Activated CD4-positive, alpha-beta T cell treated with anti-CD3 and anti-CD28 coated beads for 1 hour (primary cell): Measurements from ENCODE around the gene UPK1B.
"Not testable (repeated sequence)": the region's sequence is repeated elsewhere in the genome, so short reads cannot be mapped to it uniquely, and the experiment has no call there.

Experiments used
- DNase-seq: peaks from one replicate; pipeline ENCODE4 v3.0.0-alpha.2; 2020

UPK1B gene

GRCh38 chr3:119227070-119227850 lies 53.9 kb downstream of the UPK1B start:
- DNase-seq = no peak

- no peak for DNase-seq
Observed at GRCh38 chr3:119228373-119229145, 55.2 kb downstream of the UPK1B start.

GRCh38 chr3:119229190-119229589 lies 55.8 kb downstream of the UPK1B start:
- DNase-seq = no peak

DNA sequence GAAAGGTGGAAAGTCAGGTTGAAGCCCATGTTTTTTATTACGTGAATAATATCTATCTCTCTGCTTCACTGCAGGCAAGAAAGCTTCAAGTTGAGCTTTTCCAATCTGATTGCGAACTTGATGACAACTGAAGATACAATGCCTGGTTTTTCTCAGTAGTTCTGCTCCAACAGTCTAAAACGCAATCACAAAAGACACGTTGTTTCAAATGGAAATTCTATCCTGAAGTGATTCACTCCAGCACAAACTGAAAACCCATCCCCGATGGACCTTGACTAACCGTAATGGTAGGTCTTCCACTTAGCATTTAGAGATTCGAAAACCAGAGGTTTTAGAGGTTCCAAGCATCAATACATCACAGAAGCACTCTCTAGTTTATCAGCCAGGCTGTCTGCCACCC lies 56.7 kb downstream of the UPK1B start:
- no peak for DNase-seq

DNA sequence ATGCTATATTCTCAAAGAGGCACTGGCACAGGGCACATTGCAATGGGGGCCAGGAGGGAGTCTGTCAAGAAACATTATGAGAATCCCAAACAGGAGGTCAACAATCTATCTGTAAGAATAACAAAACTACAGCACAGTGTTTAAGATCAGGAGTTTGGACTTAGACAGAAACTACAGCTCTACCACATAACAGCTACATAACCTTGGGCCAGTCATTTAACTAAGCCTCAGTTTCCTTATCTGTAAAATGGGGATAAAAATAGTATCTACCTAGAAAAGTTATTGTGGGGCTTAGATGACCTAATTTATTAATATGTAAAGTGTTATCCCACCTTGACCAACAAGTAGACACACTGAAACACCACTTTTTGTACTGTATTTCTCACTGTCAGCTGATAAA lies 57.3 kb downstream of the UPK1B start:
- DNase-seq = no peak

DNA sequence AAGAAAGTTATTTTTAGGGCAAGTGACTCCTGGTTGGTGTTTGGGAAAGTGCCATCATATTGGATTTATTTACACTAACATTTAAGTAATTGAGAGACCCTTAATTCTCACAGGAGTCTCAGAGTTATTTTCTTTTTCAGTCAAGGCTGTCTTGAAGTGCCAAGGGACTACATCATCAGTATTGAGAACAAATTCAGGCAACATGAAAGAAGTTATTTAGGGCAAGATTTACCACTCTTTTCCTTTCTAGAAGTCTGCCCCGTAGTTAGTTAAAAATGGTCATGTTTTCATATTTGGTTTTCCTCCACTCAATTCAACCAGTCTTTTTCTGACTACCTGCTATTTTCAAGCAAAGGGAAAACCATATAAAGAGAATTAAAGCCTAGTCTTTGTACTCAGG lies 61.2 kb downstream of the UPK1B start:
- no peak for DNase-seq

- no peak for DNase-seq
Observed at GRCh38 chr3:119235151-119235550, 61.8 kb downstream of the UPK1B start.

DNA sequence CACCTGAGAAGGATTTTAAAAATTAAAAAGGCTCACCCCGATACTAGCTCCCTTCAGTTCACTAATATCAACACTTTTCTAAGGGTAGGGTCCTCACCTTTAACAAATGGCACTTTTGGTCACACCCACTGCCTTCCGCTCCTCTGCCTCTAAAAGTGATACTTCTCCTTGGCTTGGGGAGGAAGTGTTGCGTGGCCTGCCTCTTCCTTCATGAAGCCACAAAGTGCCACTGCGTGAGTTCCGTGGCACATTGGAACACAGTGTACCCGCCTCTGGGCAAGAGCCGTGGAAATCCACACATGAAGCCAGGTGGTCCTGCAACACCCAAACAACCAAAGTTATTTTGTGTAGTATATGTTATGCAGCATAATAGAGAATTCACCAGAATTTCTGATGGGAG lies 63.4 kb downstream of the UPK1B start:
- no peak for DNase-seq

DNA sequence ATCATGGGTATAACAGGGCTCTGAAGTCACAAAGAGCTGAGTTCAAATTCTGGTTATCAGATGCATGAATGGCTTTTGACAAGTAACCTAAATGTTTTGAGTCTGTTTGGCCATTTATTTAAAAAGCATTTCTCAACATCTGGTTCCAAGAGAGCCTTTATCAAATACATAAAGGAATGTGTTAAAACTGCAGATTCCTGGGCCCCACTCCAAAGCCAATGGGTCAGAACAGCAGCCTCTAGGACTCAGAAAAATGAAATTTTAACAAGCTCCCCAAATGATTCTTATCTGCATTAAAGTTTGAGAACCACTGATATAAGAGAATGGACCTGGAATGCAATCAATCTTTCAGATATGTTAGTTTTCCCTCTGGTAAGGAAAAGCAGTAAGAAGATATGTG lies 63.9 kb downstream of the UPK1B start:
- no peak for DNase-seq

DNA sequence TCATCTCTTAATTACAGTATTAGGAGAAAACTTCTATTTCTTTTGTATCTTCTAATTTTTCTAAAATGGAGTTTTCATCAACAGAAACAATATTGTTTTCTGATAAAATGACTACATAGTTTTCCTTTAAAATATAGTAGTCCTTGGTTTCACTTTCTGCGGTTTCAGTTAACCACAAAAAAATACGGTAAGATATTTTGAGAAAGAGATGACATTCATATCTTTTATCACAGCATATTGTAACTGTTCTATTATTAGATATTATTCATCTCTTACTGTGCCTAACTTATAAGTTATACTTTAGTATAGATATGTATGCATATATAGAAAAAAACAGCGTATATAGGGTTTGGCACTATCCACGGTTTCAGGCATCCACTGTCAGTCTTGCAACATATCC lies 65.0 kb downstream of the UPK1B start:
- no peak for DNase-seq

GRCh38 chr3:119239206-119239820 lies 65.9 kb downstream of the UPK1B start:
- DNase-seq = no peak

DNA sequence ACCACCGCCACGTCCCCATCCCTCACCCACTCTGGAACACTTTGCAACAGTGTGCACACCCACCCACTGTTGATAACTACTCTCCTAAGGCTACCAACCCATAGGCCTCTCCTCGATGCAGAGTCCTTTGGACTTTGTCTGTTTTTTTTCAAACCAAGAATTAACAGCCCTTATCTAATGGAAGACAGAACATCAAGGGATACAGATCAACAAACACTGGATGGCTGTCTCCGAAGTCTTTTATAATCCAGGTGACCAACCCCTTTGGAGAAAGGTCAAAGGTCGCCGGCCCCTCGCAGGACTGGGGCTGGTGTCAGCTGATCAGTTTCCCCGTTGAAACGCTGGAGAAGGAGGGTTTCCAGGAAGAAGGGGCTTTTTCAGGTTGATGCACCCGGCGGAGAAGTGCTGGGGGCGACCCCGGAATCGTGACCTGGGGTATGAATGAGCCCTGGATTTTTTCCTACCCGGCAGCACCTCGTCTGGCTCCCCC lies 66.7 kb downstream of the UPK1B start:
- no peak for DNase-seq

DNA sequence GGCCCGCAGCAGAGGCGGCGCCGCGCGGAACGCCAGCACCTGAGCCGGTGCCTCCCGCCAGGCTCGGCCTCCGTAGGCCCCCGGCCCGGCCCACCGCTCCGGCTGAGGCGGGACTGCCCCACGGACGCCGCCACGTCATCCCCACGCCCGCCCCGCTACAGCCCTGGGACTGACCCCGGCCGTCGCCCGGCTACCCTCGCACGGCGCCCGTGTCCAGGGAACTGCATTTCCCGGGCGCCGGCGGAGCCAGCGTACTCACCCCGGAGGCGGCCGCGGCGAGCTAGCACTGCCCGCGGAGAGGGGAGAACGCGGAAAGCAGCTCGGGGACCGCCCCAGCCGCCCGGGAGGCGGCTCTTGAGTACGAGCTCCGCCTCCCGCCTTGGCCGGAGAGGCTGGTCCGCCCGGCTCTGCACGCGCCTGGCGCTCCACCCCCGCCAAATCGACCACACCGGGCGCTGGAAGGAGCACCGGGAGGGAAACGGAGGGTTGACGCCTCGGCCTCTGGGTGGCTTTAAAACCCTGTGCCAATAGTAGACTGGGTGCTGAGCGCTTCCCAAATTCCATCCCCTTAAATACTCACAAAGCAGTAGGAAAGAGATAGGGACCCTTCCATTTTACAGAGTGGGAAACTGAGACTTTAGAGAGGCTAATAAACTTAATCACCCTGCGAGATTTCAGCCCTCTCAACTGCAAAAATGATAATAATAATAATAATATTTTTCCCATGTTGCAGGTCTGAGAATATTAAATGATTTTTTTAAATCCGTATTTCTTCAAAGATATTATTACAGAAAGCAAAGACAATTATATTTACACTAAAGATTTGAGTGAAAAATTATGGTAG lies 67.4 kb downstream of the UPK1B start, which contains the start of gene B4GALT4:
Gene B4GALT4 (minus strand): TSS at position 288 of the 844 bp plus-strand sequence. CDS start 10,779 bp downstream, outside the sequence.
- DNase-seq = peak; percentile 55

DNA sequence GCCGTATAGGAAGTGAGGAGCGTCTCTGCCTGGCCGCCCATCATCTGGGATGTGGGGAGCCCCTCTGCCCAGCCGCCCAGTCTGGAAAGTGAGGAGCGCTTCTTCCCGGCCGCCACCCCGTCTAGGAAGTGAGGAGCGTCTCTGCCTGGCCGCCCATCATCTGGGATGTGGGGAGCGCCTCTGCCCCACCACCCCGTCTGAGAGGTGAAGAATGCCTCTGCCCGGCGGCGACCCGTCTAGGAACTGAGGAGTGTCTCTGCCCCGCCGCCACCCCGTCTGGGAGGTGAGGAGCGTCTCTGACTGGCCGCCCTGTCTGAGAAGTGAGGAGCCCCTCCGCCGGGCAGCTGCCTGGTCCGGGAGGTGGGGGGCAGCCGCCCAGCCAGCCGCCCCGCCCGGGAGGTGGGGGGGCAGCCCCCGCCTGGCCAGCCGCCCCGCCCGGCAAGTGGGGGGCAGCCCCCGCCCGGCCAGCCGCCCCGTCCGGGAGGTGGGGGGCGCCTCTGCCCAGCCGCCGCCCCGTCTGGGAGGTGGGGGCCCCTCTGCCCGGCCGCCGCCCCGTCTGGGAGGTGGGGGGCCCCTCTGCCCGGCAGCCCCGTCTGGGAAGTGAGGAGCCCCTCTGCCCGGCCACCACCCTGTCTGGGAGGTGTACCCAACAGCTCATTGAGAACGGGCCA lies 69.1 kb downstream of the UPK1B start:
- not testable (repeated sequence) for DNase-seq

GRCh38 chr3:119243058-119243529 lies 69.7 kb downstream of the UPK1B start:
- not testable (repeated sequence) for DNase-seq

- no peak for DNase-seq
Observed at GRCh38 chr3:119243712-119244111, 70.3 kb downstream of the UPK1B start.

DNA sequence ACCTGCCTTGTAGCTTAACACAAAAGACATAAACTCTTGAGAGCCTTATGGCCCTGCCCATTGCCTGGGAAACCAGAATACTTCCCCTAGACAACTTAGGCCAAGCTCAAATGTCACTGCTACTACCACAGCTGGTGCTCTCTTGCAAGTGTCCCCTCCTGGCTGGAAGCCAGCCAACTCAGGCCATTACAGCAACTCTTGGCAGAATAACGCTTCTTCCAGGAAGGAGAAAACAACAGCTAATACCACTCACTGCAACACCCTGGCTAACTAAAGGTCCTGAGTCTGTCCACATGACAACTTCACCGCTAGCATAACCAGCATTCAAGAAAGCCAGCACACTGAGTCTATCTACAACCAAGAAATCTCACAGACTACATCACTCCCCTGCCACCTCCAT lies 72.4 kb downstream of the UPK1B start:
- no peak for DNase-seq
